ENCODE results near the gene EGFL6.

DNA sequence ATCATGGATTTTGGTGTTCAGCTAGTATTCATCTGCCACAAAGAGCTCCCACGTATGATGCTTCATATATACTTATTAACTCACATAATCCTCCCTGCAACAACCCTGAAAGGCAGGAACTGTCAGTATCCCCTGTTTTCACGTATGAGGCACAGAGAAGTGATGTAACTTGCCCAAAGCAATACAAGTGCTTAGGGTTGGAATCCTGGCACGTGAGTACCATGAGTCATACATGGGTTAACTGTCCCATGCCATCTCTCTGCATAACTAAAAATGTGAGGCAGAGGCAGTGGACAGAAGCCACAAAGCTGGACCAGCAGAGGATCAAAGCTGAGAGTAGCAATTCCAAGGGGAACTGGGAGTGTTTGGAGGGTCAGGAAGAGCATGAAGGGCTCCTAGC lies 35.7 kb upstream of the EGFL6 start:
- TF ChIP-seq ZNF335 (tag by site-specific recombination; conservative IDR thresholded peaks at IDR 0.05) (no peak), IKZF3 (tag by site-specific recombination; IDR thresholded peaks at IDR 0.05) (no peak), YY1 (tag by site-specific recombination; IDR thresholded peaks at IDR 0.05) (no peak), ZBTB21 (tag by site-specific recombination; IDR thresholded peaks at IDR 0.05) (no peak), ZNF707 (tag by site-specific recombination; IDR thresholded peaks at IDR 0.05) (no peak), ZNF404 (tag by site-specific recombination; IDR thresholded peaks at IDR 0.05) (no peak), ZNF274 (IDR thresholded peaks at IDR 0.05; ENCODE audit: low read length) (no peak), ZNF274 (tag by site-specific recombination; IDR thresholded peaks at IDR 0.05; ENCODE audit: borderline replicate concordance) (no peak), ZNF19 (tag by site-specific recombination; IDR thresholded peaks at IDR 0.05; ENCODE audit: low read depth) (no peak), ZNF560 (tag by site-specific recombination; IDR thresholded peaks at IDR 0.05; ENCODE audit: borderline replicate concordance) (no peak), ZFP37 (tag by site-specific recombination; IDR thresholded peaks at IDR 0.05) (no peak)
- TF ChIP-seq, protein P1, sequence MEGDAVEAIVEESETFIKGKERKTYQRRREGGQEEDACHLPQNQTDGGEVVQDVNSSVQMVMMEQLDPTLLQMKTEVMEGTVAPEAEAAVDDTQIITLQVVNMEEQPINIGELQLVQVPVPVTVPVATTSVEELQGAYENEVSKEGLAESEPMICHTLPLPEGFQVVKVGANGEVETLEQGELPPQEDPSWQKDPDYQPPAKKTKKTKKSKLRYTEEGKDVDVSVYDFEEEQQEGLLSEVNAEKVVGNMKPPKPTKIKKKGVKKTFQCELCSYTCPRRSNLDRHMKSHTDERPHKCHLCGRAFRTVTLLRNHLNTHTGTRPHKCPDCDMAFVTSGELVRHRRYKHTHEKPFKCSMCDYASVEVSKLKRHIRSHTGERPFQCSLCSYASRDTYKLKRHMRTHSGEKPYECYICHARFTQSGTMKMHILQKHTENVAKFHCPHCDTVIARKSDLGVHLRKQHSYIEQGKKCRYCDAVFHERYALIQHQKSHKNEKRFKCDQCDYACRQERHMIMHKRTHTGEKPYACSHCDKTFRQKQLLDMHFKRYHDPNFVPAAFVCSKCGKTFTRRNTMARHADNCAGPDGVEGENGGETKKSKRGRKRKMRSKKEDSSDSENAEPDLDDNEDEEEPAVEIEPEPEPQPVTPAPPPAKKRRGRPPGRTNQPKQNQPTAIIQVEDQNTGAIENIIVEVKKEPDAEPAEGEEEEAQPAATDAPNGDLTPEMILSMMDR (tag by site-specific recombination; IDR thresholded peaks at IDR 0.05), result no peak
- TF ChIP-seq, protein P2, sequence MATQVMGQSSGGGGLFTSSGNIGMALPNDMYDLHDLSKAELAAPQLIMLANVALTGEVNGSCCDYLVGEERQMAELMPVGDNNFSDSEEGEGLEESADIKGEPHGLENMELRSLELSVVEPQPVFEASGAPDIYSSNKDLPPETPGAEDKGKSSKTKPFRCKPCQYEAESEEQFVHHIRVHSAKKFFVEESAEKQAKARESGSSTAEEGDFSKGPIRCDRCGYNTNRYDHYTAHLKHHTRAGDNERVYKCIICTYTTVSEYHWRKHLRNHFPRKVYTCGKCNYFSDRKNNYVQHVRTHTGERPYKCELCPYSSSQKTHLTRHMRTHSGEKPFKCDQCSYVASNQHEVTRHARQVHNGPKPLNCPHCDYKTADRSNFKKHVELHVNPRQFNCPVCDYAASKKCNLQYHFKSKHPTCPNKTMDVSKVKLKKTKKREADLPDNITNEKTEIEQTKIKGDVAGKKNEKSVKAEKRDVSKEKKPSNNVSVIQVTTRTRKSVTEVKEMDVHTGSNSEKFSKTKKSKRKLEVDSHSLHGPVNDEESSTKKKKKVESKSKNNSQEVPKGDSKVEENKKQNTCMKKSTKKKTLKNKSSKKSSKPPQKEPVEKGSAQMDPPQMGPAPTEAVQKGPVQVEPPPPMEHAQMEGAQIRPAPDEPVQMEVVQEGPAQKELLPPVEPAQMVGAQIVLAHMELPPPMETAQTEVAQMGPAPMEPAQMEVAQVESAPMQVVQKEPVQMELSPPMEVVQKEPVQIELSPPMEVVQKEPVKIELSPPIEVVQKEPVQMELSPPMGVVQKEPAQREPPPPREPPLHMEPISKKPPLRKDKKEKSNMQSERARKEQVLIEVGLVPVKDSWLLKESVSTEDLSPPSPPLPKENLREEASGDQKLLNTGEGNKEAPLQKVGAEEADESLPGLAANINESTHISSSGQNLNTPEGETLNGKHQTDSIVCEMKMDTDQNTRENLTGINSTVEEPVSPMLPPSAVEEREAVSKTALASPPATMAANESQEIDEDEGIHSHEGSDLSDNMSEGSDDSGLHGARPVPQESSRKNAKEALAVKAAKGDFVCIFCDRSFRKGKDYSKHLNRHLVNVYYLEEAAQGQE (tag by site-specific recombination; IDR thresholded peaks at IDR 0.05), result no peak
